ENCODE data around the gene KLHL29.

KLHL29 gene

DNA sequence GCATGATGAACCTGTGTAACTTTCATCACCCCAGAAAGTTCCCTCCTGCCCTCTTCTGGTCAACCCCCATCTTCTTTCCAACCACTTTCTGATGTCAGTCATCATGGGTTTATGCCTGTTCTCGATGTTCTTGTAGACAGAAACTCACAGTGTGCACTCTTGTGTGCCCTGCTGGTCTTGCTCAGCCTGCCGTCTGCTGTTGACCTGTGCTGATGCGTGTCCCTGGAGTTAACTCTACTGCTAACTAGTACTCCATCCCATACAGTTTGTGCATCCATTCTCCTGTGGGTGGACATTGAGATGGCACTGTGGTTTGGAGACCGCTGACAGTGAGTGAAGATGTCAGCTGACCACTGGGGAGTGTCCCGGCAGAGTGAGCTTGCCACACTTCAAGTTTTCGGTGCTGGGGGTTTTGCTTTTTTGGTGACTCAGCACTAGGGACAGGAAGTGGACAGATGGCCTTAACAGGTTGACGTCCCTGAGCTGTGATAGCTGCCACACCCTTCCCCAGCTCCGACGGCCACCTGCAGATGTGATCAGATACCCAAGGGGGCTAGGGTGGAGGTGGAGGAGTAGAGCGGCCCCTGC, 14.8 kb downstream of the KLHL29 start:
- no peak for DNase-seq

GRCh38 chr2:23400703-23401102, 15.7 kb downstream of the KLHL29 start:
- no peak for DNase-seq

GRCh38 chr2:23401427-23402204, 16.6 kb downstream of the KLHL29 start:
- DNase-seq, result no peak

- DNase-seq, result no peak
These were observed 17.3 kb downstream of the KLHL29 start for GRCh38 chr2:23402205-23402740.

GRCh38 chr2:23404426-23404825, 19.4 kb downstream of the KLHL29 start:
- DNase-seq, result no peak

GRCh38 chr2:23409248-23409647, 24.3 kb downstream of the KLHL29 start:
- no peak for DNase-seq

GRCh38 chr2:23410596-23410995, 25.6 kb downstream of the KLHL29 start:
- DNase-seq, result no peak

- no peak for DNase-seq
These were observed 26.9 kb downstream of the KLHL29 start for GRCh38 chr2:23411752-23412431.

- DNase-seq, result no peak
These were observed 27.7 kb downstream of the KLHL29 start for GRCh38 chr2:23412556-23413155.

DNA sequence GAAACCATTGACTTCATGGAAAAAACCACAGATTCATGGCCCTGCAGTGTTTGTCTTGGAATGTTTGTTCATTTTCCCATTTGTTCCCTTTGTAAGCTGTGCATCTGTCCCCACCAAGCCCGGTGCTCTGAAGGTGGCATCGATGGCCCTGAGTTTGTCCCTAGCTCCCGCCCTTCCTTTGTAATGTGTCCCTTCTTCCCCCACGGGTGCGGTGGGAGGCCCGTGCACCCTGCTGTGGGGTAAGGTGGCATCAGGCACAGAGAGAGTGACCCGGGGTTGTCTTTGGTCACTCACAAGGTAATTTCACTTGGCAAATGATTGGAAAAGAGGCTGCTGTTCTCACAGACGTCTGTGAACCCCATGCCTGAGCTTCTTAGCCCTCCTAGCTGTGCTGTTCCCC, 28.7 kb downstream of the KLHL29 start:
- DNase-seq, result no peak

- no peak for DNase-seq
These were observed 29.1 kb downstream of the KLHL29 start for GRCh38 chr2:23414106-23414505.

DNA sequence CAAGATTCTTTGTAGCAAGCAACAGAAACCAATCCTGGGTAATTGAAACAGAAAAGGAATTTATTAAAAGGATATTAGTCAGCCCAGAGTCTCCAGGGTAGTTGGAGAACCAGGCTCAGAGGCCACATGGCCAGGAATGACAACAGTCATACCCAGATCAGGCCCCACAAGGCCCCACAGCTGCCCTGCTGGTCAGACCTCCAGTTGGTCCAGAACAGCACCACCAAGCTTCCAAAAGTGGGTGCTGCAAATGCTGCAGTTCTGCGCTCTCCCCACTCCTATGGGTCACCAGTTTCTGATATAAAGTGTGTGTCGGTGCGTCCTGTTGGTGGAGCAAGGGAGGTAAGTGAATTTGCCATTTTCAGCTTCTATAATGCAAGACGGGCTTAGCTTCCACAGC, 29.9 kb downstream of the KLHL29 start:
- DNase-seq, result no peak

GRCh38 chr2:23417310-23417709, 32.3 kb downstream of the KLHL29 start:
- no peak for DNase-seq

DNA sequence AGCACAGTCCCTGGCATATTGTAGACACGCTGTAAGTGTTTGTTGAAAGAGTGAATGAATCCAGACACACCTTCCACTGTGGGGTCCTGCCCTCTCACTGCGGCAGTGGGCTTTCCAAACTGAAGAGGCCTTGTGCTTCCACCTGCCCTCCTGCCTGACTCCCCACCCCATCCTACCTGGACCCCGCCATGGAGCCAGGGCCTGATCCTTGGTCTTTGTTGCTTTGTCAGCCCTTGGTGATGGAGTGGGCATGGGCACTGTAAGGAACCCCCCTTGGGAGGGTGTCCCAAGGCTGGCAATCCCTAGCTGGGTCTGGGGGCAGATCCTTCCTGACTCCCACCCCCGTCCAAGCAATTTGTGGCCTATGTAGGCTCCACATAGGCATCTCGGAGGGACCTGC, 33.1 kb downstream of the KLHL29 start:
- no peak for DNase-seq

DNA sequence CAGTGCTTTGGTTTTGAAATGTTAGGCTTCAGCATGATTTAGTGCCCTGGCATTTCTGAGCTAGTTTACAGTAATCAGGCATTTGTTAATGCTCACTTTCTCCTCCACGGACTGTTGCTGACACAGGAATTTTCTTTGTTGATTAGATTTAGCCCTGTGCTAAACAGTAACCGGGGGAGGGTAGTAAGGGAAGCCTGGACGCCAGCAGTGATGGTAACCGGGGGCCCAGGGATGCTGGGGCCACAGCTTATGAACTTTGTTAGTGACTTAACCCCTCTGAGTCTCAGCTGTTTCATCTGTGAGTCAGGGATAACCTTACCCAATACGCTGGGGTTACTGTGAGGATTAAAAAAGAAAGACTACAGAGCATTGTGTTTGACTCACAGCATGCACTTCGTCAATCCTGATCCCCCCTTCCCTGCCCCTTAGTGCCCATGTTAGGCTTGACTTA, 33.5 kb downstream of the KLHL29 start:
- no peak for DNase-seq

DNA sequence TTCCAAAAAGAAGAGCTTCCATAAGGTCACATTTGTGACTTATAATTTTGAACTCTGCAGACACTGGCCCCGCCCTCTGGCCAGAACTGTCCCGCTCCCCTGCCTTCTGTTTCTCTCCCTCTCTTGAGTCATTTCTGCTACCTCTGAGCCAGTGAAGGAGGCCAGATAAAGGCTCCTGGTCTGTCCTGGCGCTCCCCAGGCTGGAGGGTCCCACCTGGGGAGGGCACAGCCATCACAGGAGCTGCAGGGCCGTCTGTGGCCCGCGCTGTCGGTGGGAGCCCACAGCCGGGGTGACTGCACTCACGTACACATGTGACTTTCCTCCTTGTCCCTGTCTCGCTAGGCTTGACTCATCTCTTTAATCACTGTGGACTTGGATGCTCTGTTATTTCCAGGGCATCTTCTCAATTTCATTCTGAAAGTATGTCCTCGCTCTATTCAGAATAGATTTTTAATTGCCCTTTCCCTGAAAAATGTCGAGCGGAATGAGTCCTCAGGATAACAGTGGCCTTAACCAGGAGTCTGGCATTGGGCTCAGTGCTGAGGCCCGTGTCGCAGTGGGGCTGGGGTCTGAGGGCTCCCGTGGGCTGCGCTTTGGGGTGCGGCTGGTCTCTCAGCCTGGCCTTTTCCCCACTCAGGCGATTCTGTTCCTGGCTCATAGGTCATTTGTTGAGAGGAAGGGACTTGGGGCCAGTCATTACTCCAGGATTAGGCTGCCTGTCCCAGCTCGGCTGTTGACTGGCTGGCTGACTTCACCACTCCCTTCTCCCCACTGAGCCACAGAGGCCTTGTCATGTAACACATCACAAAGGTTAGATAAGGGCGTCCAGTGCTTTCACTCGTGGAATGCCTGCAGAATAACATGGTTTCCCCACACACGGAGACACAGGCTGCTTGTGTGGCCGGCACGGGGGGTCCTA, 34.5 kb downstream of the KLHL29 start:
- no peak for DNase-seq

GRCh38 chr2:23420091-23420839, 35.3 kb downstream of the KLHL29 start:
- no peak for DNase-seq

- DNase-seq, result no peak
These were observed 36.0 kb downstream of the KLHL29 start for GRCh38 chr2:23420840-23421476.

- no peak for DNase-seq
These were observed 37.4 kb downstream of the KLHL29 start for GRCh38 chr2:23422089-23423061.

Measured in activated CD4-positive, alpha-beta T cell treated with anti-CD3 and anti-CD28 coated beads, Interleukin-2, amount 50 U/mL, for 48 hours (primary cell).